H1 (cell line): ENCODE measurements around the gene FGFRL1. TPM values are rescaled to one million over a fixed set of nuclear protein-coding genes. Genes with fewer than 3 reads are reported as not detected.

Experiments used
- ASH2L ChIP-seq: fragments of 200-600, 300-600 bp; sonication (generic); IDR thresholded peaks from one replicate; pipeline ENCODE4 v1.7.1; 2017; ENCODE audit warnings: low read length
- BCL11A ChIP-seq, 2 experiments: IDR thresholded peaks; one replicate each; pipeline ENCODE4 v1.6.1; 2011; ENCODE audit warnings: low read depth in 2 of 2, low read length in 2 of 2, mild to moderate bottlenecking in 2 of 2
- CHD2 ChIP-seq: IDR thresholded peaks from 2 replicates; pipeline ENCODE4 v1.6.1; 2012; ENCODE audit warnings: low read length, improper control_type of control experiment
- POLR2A ChIP-seq, 2 experiments: IDR thresholded peaks; 1 replicate in 1 of 2; 2 replicates in 1 of 2; pipeline ENCODE4 v1.6.1; 2011; ENCODE audit warnings: low read depth in 2 of 2, low read length in 2 of 2, mild to moderate bottlenecking in 2 of 2; ENCODE audit errors: control extremely low read depth in 1 of 2
- polyA plus RNA-seq, 7 experiments: library from polyadenylated mRNA; depleted of rRNA in 3 of 7; stranded (reverse) in 5 of 7; unstranded in 2 of 7; fragments of >200 nt in 5 of 7; fragments of 200-250 nt in 2 of 7; gene quantifications; 1 replicate in 5 of 7; 2 replicates in 1 of 7; 4 replicates in 1 of 7; pipeline versions ENCODE4 v1.2.1 to v1.2.3, GENCODE V29; 2011 to 2013; ENCODE audit warnings: missing spikeins in 2 of 7, mixed read lengths in 2 of 7
- total RNA-seq: library from RNA; stranded (reverse); fragmentation: NEBNext Ultra II Directional; extraction: Animal tissue kit (Norgen Biotek cat#: 25700); gene quantifications from 2 replicates; pipeline ENCODE4 v1.2.1, GENCODE V29; 2021
- TF ChIP-seq, protein P1 (sequence below): fragments of 300-600 bp; sonication (generic); IDR thresholded peaks from 2 replicates; pipeline ENCODE4 v1.7.1; 2012; ENCODE audit warnings: low read length, moderate library complexity, mild to moderate bottlenecking, inconsistent platforms; ENCODE audit not compliant: insufficient replicate concordance
- TF ChIP-seq, protein P2 (sequence below), 3 experiments: IDR thresholded peaks; 1 replicate in 2 of 3; 2 replicates in 1 of 3; pipeline versions ENCODE4 v1.5.1 to v1.6.1; 2011; ENCODE audit warnings: low read length in 3 of 3, mild to moderate bottlenecking in 3 of 3, inconsistent platforms in 2 of 3, low read depth in 1 of 3, moderate library complexity in 1 of 3; ENCODE audit not compliant: insufficient read depth in 1 of 3; ENCODE audit errors: control extremely low read depth in 1 of 3

The FGFRL1 gene
- total and polyA plus RNA-seq, 2 of the 8 experiments (the other 6 are each of a cell fraction or from before 2014, with no cell fraction given), result 18.9 to 34.6 TPM

DNA sequence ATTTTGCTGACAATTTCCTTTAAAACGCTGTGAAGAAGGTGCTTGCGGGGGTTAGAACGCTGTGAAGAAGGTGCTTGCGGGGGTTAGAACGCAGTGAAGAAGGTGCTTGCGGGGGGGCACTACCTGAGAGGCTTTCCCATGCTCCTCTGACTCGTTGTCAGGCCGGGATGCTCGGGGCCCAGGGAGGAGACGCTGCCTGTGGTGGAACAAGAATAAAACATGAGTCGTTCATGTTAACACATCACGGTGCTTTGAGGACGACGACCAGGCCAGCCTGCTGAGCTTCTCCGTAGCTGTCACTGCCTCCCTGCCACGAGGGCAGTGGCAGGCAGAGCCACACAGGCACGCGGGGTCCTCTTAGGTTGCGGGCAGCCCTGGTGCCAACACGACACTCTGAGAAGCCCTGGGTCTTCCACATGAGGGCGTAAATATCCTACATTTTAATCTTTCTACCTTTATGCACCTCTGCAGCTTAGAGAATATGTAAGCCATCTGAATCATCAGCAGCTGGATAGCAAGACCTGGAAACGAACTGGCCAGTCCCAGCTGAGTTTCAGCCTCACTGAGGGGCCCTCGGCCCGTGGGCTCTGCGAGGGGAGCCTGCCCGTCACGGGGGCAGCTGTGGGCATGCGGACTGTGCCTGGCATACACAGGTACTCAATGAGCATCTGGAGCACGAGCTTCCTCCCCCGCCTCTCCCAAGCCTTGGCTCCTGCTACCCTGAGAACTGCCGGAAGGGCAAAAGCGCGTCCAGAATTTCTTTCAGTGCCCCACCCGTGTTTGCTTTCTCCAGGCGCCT is 47.0 kb downstream of the FGFRL1 start (continued):
- TF ChIP-seq, protein P1, sequence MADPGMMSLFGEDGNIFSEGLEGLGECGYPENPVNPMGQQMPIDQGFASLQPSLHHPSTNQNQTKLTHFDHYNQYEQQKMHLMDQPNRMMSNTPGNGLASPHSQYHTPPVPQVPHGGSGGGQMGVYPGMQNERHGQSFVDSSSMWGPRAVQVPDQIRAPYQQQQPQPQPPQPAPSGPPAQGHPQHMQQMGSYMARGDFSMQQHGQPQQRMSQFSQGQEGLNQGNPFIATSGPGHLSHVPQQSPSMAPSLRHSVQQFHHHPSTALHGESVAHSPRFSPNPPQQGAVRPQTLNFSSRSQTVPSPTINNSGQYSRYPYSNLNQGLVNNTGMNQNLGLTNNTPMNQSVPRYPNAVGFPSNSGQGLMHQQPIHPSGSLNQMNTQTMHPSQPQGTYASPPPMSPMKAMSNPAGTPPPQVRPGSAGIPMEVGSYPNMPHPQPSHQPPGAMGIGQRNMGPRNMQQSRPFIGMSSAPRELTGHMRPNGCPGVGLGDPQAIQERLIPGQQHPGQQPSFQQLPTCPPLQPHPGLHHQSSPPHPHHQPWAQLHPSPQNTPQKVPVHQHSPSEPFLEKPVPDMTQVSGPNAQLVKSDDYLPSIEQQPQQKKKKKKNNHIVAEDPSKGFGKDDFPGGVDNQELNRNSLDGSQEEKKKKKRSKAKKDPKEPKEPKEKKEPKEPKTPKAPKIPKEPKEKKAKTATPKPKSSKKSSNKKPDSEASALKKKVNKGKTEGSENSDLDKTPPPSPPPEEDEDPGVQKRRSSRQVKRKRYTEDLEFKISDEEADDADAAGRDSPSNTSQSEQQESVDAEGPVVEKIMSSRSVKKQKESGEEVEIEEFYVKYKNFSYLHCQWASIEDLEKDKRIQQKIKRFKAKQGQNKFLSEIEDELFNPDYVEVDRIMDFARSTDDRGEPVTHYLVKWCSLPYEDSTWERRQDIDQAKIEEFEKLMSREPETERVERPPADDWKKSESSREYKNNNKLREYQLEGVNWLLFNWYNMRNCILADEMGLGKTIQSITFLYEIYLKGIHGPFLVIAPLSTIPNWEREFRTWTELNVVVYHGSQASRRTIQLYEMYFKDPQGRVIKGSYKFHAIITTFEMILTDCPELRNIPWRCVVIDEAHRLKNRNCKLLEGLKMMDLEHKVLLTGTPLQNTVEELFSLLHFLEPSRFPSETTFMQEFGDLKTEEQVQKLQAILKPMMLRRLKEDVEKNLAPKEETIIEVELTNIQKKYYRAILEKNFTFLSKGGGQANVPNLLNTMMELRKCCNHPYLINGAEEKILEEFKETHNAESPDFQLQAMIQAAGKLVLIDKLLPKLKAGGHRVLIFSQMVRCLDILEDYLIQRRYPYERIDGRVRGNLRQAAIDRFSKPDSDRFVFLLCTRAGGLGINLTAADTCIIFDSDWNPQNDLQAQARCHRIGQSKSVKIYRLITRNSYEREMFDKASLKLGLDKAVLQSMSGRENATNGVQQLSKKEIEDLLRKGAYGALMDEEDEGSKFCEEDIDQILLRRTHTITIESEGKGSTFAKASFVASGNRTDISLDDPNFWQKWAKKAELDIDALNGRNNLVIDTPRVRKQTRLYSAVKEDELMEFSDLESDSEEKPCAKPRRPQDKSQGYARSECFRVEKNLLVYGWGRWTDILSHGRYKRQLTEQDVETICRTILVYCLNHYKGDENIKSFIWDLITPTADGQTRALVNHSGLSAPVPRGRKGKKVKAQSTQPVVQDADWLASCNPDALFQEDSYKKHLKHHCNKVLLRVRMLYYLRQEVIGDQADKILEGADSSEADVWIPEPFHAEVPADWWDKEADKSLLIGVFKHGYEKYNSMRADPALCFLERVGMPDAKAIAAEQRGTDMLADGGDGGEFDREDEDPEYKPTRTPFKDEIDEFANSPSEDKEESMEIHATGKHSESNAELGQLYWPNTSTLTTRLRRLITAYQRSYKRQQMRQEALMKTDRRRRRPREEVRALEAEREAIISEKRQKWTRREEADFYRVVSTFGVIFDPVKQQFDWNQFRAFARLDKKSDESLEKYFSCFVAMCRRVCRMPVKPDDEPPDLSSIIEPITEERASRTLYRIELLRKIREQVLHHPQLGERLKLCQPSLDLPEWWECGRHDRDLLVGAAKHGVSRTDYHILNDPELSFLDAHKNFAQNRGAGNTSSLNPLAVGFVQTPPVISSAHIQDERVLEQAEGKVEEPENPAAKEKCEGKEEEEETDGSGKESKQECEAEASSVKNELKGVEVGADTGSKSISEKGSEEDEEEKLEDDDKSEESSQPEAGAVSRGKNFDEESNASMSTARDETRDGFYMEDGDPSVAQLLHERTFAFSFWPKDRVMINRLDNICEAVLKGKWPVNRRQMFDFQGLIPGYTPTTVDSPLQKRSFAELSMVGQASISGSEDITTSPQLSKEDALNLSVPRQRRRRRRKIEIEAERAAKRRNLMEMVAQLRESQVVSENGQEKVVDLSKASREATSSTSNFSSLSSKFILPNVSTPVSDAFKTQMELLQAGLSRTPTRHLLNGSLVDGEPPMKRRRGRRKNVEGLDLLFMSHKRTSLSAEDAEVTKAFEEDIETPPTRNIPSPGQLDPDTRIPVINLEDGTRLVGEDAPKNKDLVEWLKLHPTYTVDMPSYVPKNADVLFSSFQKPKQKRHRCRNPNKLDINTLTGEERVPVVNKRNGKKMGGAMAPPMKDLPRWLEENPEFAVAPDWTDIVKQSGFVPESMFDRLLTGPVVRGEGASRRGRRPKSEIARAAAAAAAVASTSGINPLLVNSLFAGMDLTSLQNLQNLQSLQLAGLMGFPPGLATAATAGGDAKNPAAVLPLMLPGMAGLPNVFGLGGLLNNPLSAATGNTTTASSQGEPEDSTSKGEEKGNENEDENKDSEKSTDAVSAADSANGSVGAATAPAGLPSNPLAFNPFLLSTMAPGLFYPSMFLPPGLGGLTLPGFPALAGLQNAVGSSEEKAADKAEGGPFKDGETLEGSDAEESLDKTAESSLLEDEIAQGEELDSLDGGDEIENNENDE, result no peak
- TF ChIP-seq CHD2 (no peak), BCL11A (IDR thresholded peaks at IDR 0.05; ENCODE audit: low read depth in 2 of 2, low read length in 2 of 2) (no peak), POLR2A (IDR thresholded peaks at IDR 0.05; ENCODE audit: control extremely low read depth in 1 of 2, low read depth in 2 of 2, low read length in 2 of 2) (no peak), ASH2L (no peak)
- TF ChIP-seq, protein P2, sequence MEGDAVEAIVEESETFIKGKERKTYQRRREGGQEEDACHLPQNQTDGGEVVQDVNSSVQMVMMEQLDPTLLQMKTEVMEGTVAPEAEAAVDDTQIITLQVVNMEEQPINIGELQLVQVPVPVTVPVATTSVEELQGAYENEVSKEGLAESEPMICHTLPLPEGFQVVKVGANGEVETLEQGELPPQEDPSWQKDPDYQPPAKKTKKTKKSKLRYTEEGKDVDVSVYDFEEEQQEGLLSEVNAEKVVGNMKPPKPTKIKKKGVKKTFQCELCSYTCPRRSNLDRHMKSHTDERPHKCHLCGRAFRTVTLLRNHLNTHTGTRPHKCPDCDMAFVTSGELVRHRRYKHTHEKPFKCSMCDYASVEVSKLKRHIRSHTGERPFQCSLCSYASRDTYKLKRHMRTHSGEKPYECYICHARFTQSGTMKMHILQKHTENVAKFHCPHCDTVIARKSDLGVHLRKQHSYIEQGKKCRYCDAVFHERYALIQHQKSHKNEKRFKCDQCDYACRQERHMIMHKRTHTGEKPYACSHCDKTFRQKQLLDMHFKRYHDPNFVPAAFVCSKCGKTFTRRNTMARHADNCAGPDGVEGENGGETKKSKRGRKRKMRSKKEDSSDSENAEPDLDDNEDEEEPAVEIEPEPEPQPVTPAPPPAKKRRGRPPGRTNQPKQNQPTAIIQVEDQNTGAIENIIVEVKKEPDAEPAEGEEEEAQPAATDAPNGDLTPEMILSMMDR (IDR thresholded peaks at IDR 0.05; ENCODE audit: control extremely low read depth in 1 of 3, insufficient read depth in 1 of 3, low read depth in 1 of 3, low read length in 3 of 3), result no peak
